ENCODE measurements around the gene SLC31A2. TPM values are rescaled to one million over a fixed set of nuclear protein-coding genes. Genes with fewer than 3 reads are reported as not detected.
"Not testable (repeated sequence)": the region's sequence is repeated elsewhere in the genome, so short reads cannot be mapped to it uniquely, and the experiment has no call there.

SLC31A2 gene
- 21.6 and 23.0 TPM in 2 replicates for total RNA-seq (2014; rRNA removed; shearing (Covaris generic))

GRCh38 chr9:113150670-113151611, at the start of gene SLC31A2:
Gene SLC31A2, plus strand, starts transcription at chr9:113151007. Its CDS starts 68 bp downstream, at chr9:113151075.
- Histone ChIP-seq H3K4me3 (peak within 1 kb of the TSS; percentile 83), H3K4me1 (peaks cover 44% of the 10 kb centered on the region), H3K36me3 (no peaks in the 10 kb centered on the region), H3K27me3 (no peaks in the 10 kb centered on the region), H3K27ac (peak within 1 kb of the TSS; percentile 77), H3K9me3 (replicated peaks) (no peaks in the 10 kb centered on the region)
- DNase-seq, result peak; percentile 96 to 98

- H3K36me3 ChIP-seq; H3K4me3 ChIP-seq; H3K27ac ChIP-seq; H3K9me3 ChIP-seq (replicated peaks); H3K27me3 ChIP-seq; DNase-seq; H3K4me1 ChIP-seq: not testable (repeated sequence)
Measured at GRCh38 chr9:113105345-113105744, 45.5 kb upstream of the SLC31A2 start.

GRCh38 chr9:113111065-113111951, 39.5 kb upstream of the SLC31A2 start:
- not testable (repeated sequence) for H3K4me1 ChIP-seq; H3K9me3 ChIP-seq (replicated peaks); H3K36me3 ChIP-seq; H3K27me3 ChIP-seq; H3K27ac ChIP-seq; H3K4me3 ChIP-seq
- peak; percentile 18 to 54 for DNase-seq

GRCh38 chr9:113112706-113113510, 37.9 kb upstream of the SLC31A2 start:
- H3K27ac ChIP-seq; H3K27me3 ChIP-seq; H3K36me3 ChIP-seq; H3K4me1 ChIP-seq; H3K9me3 ChIP-seq (replicated peaks): not testable (repeated sequence)
- peak overlapping the region; percentile 20; the same call in 1 of the 2 replicates for H3K4me3 ChIP-seq
- DNase-seq, result peak; percentile 12 to 43

- H3K4me1 ChIP-seq; H3K4me3 ChIP-seq; H3K27me3 ChIP-seq; H3K27ac ChIP-seq; H3K9me3 ChIP-seq (replicated peaks); DNase-seq; H3K36me3 ChIP-seq: not testable (repeated sequence)
Measured at GRCh38 chr9:113118829-113119228, 32.0 kb upstream of the SLC31A2 start.

GRCh38 chr9:113125386-113126035, 25.3 kb upstream of the SLC31A2 start:
- H3K4me3 ChIP-seq, result no peak overlapping the region
- H3K9me3 ChIP-seq (replicated peaks), result 0 out of 2 replicates have a peak, but pooled peaks cover 6% of the 10 kb centered on the region
- H3K27me3 ChIP-seq, result no peaks in the 10 kb centered on the region
- H3K36me3 ChIP-seq, result no peaks in the 10 kb centered on the region
- H3K27ac ChIP-seq, result no peak overlapping the region
- H3K4me1 ChIP-seq, result no peaks in the 10 kb centered on the region
- no peak for DNase-seq

GRCh38 chr9:113129466-113129865, 21.3 kb upstream of the SLC31A2 start:
- no peaks in the 10 kb centered on the region for H3K27me3 ChIP-seq
- no peaks in the 10 kb centered on the region for H3K36me3 ChIP-seq
- H3K9me3 ChIP-seq (replicated peaks), result 0 out of 2 replicates have a peak, but pooled peaks cover 6% of the 10 kb centered on the region
- no peak overlapping the region for H3K4me3 ChIP-seq
- DNase-seq, result no peak
- no peak overlapping the region for H3K27ac ChIP-seq
- H3K4me1 ChIP-seq, result no peaks in the 10 kb centered on the region

- Histone ChIP-seq H3K27me3 (no peaks in the 10 kb centered on the region), H3K9me3 (replicated peaks) (0 out of 2 replicates have a peak, but pooled peaks cover 6% of the 10 kb centered on the region), H3K4me1 (no peaks in the 10 kb centered on the region), H3K4me3 (no peak overlapping the region), H3K36me3 (no peaks in the 10 kb centered on the region), H3K27ac (no peak overlapping the region)
- DNase-seq, result no peak
Measured at GRCh38 chr9:113129884-113130283, 20.9 kb upstream of the SLC31A2 start.

- Histone ChIP-seq H3K9me3 (replicated peaks) (0 out of 2 replicates have a peak, but pooled peaks cover 5% of the 10 kb centered on the region), H3K36me3 (no peaks in the 10 kb centered on the region), H3K4me1 (no peaks in the 10 kb centered on the region), H3K4me3 (no peak overlapping the region), H3K27ac (no peak overlapping the region), H3K27me3 (peaks cover 4% of the 10 kb centered on the region; the same call in 1 of the 2 replicates)
- peak; percentile 45 to 72 for DNase-seq
Measured at GRCh38 chr9:113131689-113132151, 19.1 kb upstream of the SLC31A2 start.

- DNase-seq, result no peak
- Histone ChIP-seq H3K27me3 (peaks cover 4% of the 10 kb centered on the region; the same call in 1 of the 2 replicates), H3K27ac (no peak overlapping the region), H3K4me3 (no peak overlapping the region), H3K4me1 (no peaks in the 10 kb centered on the region), H3K36me3 (no peaks in the 10 kb centered on the region), H3K9me3 (replicated peaks) (peaks cover 10% of the 10 kb centered on the region)
Measured at GRCh38 chr9:113137196-113138168, 13.3 kb upstream of the SLC31A2 start.

- DNase-seq, result no peak
- Histone ChIP-seq H3K27me3 (peaks cover 4% of the 10 kb centered on the region; the same call in 1 of the 2 replicates), H3K36me3 (no peaks in the 10 kb centered on the region), H3K4me1 (no peaks in the 10 kb centered on the region), H3K27ac (no peak overlapping the region), H3K9me3 (replicated peaks) (peaks cover 10% of the 10 kb centered on the region), H3K4me3 (no peak overlapping the region)
Measured at GRCh38 chr9:113138760-113139159, 12.0 kb upstream of the SLC31A2 start.

GRCh38 chr9:113139225-113139829, 11.5 kb upstream of the SLC31A2 start:
- DNase-seq, result no peak
- H3K9me3 ChIP-seq (replicated peaks), result peaks cover 10% of the 10 kb centered on the region
- no peaks in the 10 kb centered on the region for H3K36me3 ChIP-seq
- H3K27ac ChIP-seq, result no peak overlapping the region
- H3K27me3 ChIP-seq, result peaks cover 4% of the 10 kb centered on the region; the same call in 1 of the 2 replicates
- H3K4me1 ChIP-seq, result no peaks in the 10 kb centered on the region
- no peak overlapping the region for H3K4me3 ChIP-seq

Measured in SJCRH30 (cell line).